MCF 10A (cell line): ENCODE data around the gene MINK1. TPM values are rescaled to one million over a fixed set of nuclear protein-coding genes. Genes with fewer than 3 reads are reported as not detected.

ENCODE experiments used
- BruUV-seq: library from RNA; stranded (reverse); fragments of 400-500 nt; replicated peaks from 2 replicates; lab custom pipeline; 2021; lab: Mats Ljungman, UMichigan
- CTCF ChIA-PET: fragments of 300-600 bp; sonication (Branson Sonifier 250); formaldehyde crosslinking; extraction: SDS; loops from one replicate; lab custom pipeline; 2021; ENCODE audit warnings: antibody characterized with exemption, inconsistent platforms; lab: Yijun Ruan, JAX
- POLR2A ChIA-PET: fragments of 300-600, 350-650 bp; sonication (Branson Sonifier 250); formaldehyde crosslinking; extraction: SDS; loops from one replicate; lab custom pipeline; 2020; ENCODE audit warnings: antibody characterized with exemption, inconsistent platforms; lab: Yijun Ruan, JAX
- DNase-seq: peaks from one replicate; pipeline ENCODE4 v3.0.0-alpha.2; 2018; ENCODE audit not compliant: unreplicated experiment
- H3K27ac Mint-ChIP-seq: one replicate; pipeline ENCODE4 v1.8.0; 2022; ENCODE audit warnings: mild to moderate bottlenecking, low read depth, mixed read lengths; ENCODE audit not compliant: unreplicated experiment
- H3K27me3 Mint-ChIP-seq: one replicate; pipeline ENCODE4 v1.8.0; 2022; ENCODE audit warnings: mixed read lengths; ENCODE audit not compliant: insufficient read depth, unreplicated experiment
- H3K36me3 Mint-ChIP-seq: one replicate; pipeline ENCODE4 v1.8.0; 2022; ENCODE audit warnings: mild to moderate bottlenecking, moderate library complexity, mixed read lengths; ENCODE audit not compliant: insufficient read depth, unreplicated experiment
- H3K4me1 Mint-ChIP-seq: one replicate; pipeline ENCODE4 v1.8.0; 2022; ENCODE audit warnings: mixed read lengths; ENCODE audit not compliant: insufficient read depth, unreplicated experiment
- H3K4me3 Mint-ChIP-seq: one replicate; pipeline ENCODE4 v1.8.0; 2022; ENCODE audit warnings: mild to moderate bottlenecking, moderate library complexity, mixed read lengths; ENCODE audit not compliant: unreplicated experiment
- H3K9me3 Mint-ChIP-seq: one replicate; pipeline ENCODE4 v1.8.0; 2022; ENCODE audit warnings: mixed read lengths; ENCODE audit not compliant: unreplicated experiment
- intact Hi-C: fragments of 100-400 bp; cut with micrococcal nuclease; formaldehyde crosslinking; loops from 2 replicates; pipeline ENCODE4 v1.14.1; 2022
- total RNA-seq: library from RNA; stranded (reverse); gene quantifications from 2 replicates; pipeline ENCODE4 v1.2.3, GENCODE V29; 2022
- TF ChIP-seq, protein P1 (sequence below): fragments of 200-600 bp; IDR thresholded peaks from one replicate; pipeline ENCODE4 v1.8.0; 2022; ENCODE audit warnings: antibody characterized with exemption, mild to moderate bottlenecking; ENCODE audit not compliant: unreplicated experiment

The MINK1 gene
- total RNA-seq, 1 experiment from 2014 or later = 124 TPM

- TF ChIP-seq, protein P1, sequence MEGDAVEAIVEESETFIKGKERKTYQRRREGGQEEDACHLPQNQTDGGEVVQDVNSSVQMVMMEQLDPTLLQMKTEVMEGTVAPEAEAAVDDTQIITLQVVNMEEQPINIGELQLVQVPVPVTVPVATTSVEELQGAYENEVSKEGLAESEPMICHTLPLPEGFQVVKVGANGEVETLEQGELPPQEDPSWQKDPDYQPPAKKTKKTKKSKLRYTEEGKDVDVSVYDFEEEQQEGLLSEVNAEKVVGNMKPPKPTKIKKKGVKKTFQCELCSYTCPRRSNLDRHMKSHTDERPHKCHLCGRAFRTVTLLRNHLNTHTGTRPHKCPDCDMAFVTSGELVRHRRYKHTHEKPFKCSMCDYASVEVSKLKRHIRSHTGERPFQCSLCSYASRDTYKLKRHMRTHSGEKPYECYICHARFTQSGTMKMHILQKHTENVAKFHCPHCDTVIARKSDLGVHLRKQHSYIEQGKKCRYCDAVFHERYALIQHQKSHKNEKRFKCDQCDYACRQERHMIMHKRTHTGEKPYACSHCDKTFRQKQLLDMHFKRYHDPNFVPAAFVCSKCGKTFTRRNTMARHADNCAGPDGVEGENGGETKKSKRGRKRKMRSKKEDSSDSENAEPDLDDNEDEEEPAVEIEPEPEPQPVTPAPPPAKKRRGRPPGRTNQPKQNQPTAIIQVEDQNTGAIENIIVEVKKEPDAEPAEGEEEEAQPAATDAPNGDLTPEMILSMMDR = no peak
- Mint-ChIP-seq H3K9me3 (no peaks in the 10 kb centered on the region), H3K36me3 (peaks cover 74% of the 10 kb centered on the region), H3K4me3 (no peak overlapping the region), H3K27me3 (no peaks in the 10 kb centered on the region), H3K4me1 (no peaks in the 10 kb centered on the region), H3K27ac (no peak overlapping the region)
- no peak for DNase-seq
- POLR2A ChIA-PET = interaction anchor here (0.7 to 0.8 kb wide), 2 partner anchors 9 to 71 kb away, joined by 3 read pairs; no protein-coding TSS in a partner anchor
- no TSS peak for BruUV-seq
- intact Hi-C loops = no loop called here
- CTCF ChIA-PET = interaction anchor here (0.7 kb wide), 1 partner anchor 64 kb away, joined by 3 read pairs; no protein-coding TSS in a partner anchor
Observed at GRCh38 chr17:4816826-4817225, 16.3 kb upstream of the MINK1 start.

- ChIA-PET POLR2A (no interaction called here), CTCF (interaction anchor here (1.4 kb wide), 1 partner anchor 39 kb away, joined by 3 read pairs; no protein-coding TSS in a partner anchor)
- no peak overlapping the region for H3K27ac Mint-ChIP-seq
- BruUV-seq = no TSS peak
- peaks cover 63% of the 10 kb centered on the region for H3K36me3 Mint-ChIP-seq
- H3K4me3 Mint-ChIP-seq = no peak overlapping the region
- no peaks in the 10 kb centered on the region for H3K4me1 Mint-ChIP-seq
- intact Hi-C loops = no loop called here
- no peaks in the 10 kb centered on the region for H3K27me3 Mint-ChIP-seq
- TF ChIP-seq, protein P1 = no peak
- no peaks in the 10 kb centered on the region for H3K9me3 Mint-ChIP-seq
- no peak for DNase-seq
Observed at GRCh38 chr17:4818276-4818675, 14.9 kb upstream of the MINK1 start.

- Mint-ChIP-seq H3K36me3 (peaks cover 36% of the 10 kb centered on the region), H3K27ac (no peak overlapping the region), H3K4me1 (no peaks in the 10 kb centered on the region), H3K4me3 (no peak overlapping the region), H3K27me3 (no peaks in the 10 kb centered on the region), H3K9me3 (no peaks in the 10 kb centered on the region)
- TF ChIP-seq, protein P1 = no peak
- DNase-seq = no peak
- intact Hi-C loops = no loop called here
- ChIA-PET POLR2A (interaction anchor here (0.6 to 1.8 kb wide), 3 partner anchors 16 to 1931 kb away, joined by 3 to 8 read pairs (median 3); partner anchors contain the start of gene PLD2), CTCF (no interaction called here)
- BruUV-seq = no TSS peak
Observed at GRCh38 chr17:4822835-4823234, 10.3 kb upstream of the MINK1 start.

DNA sequence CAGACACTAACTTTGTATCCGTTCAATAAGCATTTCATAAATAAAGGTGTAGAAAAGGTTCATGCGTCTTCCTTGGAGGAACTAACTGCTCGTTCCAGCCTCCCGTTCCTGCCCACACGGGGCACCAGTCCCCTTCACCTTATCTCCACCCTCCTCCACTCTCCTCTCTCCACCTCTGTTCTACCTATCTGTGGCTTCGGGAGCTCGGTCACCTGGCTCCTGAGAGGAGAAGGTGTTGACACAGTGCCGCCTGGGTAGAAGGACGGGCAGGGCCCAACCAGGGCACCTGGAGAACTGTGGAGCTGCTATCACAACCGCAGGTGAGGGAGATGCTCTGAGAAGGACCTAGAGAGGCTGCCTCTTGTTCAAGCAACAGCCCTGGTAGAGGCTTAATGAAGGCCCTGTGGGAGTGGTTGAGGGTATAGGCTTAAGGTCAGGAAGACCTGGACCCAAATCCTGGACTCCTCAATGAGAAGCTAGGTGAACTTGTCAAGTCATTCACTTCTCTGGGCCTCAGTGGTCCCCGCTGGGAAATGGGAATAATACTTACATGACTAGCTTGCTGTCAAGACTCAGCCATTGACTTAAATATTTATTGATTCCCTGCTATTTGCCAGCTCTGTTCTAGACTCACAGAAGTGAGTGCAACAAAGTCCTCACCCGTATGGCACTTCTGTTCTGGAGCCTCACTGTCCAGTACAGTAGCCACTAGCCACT lies 9.6 kb upstream of the MINK1 start:
- ChIA-PET CTCF (interaction anchor here (0.7 kb wide), 1 partner anchor 57 kb away, joined by 3 read pairs; no protein-coding TSS in a partner anchor), POLR2A (interaction anchor here (0.5 to 2.0 kb wide), 6 partner anchors 10 to 1932 kb away, joined by 3 to 9 read pairs (median 3); partner anchors contain the start of gene MINK1)
- no TSS peak for BruUV-seq
- no peaks in the 10 kb centered on the region for H3K27me3 Mint-ChIP-seq
- H3K4me1 Mint-ChIP-seq = no peaks in the 10 kb centered on the region
- H3K27ac Mint-ChIP-seq = no peak overlapping the region
- TF ChIP-seq, protein P1 = no peak
- intact Hi-C loops = no loop called here
- no peak overlapping the region for H3K4me3 Mint-ChIP-seq
- H3K9me3 Mint-ChIP-seq = no peaks in the 10 kb centered on the region
- peaks cover 32% of the 10 kb centered on the region for H3K36me3 Mint-ChIP-seq
- no peak for DNase-seq
